Raji (cell line): Measurements from ENCODE around the gene LCE3E.

ENCODE experiments used
- POLR2A ChIP-seq: IDR thresholded peaks from 2 replicates; pipeline ENCODE4 v1.6.1; 2011; ENCODE audit warnings: low read depth, low read length, control low read depth; ENCODE audit not compliant: insufficient read depth

Gene LCE3E, protein sequence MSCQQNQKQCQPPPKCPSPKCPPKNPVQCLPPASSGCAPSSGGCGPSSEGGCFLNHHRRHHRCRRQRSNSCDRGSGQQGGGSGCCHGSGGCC

DNA sequence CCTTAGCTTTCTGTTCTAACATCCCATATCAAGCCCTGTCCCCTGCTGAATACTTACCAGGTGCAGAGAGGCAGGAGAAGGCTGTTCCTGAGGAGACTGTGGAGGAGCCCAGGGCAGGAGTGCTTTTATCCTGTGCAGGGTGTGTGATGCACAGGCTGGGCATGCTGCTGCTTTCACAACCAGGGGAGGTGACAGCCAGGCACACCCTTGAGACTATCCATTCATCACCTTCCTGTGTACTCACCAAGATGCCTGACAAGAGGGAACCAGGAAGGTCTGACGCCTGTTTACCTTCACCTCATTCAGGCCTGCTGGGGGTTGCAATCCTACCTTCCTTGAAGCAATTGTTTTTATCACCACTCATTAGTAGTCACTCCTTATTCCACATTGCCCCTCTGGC is at the start of gene LCE3E:
Gene LCE3E, minus strand, starts transcription at position 100 of the 400 bp plus-strand sequence. CDS start 572 bp downstream, outside the sequence.
- no peak for TF ChIP-seq POLR2A

DNA sequence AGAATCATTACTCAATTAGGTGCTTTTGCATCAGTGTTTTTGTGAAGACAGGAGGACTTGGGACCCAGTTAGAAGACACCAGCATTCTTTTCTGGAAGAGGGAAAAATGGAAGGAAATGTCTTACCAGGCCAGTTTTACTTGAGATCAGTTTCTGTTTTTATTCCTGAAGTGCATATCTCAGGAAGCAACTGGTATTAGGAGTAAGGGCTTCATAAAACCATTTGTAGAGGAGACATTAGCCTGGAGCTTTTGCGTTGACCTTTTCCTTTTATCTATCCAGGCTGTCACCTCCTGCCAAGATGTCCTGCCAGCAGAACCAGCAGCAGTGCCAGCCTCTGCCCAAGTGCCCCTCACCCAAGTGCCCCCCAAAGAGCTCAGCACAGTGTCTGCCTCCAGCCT is 46.9 kb upstream of the LCE3E start, which contains the start of gene LCE3B:
Gene LCE3B, plus strand, starts transcription at position 301 of the 400 bp plus-strand sequence. Its CDS starts 0 bp downstream, at position 301.
- TF ChIP-seq POLR2A, result no peak

DNA sequence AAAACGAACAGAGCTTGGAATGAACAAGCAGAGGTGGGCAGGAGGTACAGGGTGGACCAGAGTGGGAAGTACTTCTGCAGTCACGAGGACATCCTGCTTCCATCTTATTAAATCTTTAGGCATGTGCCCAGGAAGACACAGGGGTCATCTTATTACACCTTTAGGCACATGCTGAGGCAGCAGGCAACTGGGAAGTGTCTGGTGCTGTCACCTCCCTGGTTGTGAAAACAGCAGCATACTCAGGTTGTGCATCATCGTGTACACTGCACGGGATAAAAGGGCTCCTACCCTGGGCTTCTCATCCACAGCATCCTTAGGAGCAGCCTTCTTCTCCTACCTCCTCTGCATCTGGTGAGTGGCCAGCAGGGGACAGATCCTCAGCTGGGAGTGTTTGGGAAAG is 33.4 kb upstream of the LCE3E start, which contains the start of gene LCE3C:
Gene LCE3C, plus strand, starts transcription at position 301 of the 400 bp plus-strand sequence. CDS start 498 bp downstream, outside the sequence.
- TF ChIP-seq POLR2A, result no peak

DNA sequence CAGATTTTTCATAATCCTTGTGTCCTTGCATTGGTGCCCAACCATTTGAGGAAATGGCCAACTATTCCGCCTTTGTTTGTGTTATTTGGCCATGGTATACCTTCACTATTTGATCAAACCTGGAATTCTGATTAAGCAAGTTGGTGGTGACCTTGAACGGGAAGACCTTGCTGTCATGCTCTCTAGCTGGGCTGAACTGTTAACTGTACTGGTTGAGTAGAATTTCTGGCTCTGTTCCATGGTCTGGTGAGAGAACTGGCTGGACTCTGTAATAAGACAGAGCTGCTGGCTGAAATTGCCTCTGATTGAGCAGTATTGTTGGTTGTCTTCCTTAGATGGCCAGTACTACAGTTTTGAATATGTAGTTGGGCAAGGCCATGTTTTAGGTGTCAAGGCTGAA is 30.4 kb upstream of the LCE3E start:
- no peak for TF ChIP-seq POLR2A

DNA sequence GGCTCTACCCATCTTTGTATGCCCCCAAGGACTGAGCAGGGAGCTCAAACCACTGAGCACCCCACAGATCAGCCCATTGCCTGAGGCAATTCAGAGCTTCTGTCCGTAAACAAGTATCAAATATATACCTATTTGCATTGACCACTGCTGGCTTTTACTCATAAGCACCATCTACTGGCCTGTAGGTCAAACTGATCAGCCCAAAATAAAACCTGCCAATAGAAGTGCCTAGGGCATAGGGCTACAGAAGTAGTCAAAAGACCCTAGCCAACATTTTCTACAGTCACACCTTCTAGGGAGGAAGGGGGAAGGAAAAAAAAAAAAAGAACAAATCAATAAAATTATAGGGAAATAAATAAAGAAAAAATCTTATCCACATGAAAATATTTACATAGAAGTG is 19.0 kb upstream of the LCE3E start:
- no peak for TF ChIP-seq POLR2A

DNA sequence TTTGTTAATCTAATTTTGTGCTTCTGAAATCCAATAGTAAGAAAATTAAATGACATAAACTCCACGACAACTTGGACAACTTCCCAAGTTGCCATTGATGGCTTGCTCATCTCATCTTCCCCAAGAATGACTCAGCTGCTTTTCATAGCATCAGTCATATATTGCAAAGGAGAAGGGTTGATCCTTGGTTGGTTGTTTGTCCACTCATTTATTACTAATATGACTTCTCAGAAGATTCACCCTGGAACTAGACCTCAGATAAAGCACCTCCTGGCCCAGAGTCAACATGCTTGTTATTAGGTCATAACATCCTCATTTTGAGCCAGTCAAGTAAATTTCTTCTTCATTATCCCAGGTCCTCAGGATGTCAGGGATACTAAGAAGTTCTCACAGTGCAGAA is 16.1 kb upstream of the LCE3E start:
- TF ChIP-seq POLR2A, result no peak

DNA sequence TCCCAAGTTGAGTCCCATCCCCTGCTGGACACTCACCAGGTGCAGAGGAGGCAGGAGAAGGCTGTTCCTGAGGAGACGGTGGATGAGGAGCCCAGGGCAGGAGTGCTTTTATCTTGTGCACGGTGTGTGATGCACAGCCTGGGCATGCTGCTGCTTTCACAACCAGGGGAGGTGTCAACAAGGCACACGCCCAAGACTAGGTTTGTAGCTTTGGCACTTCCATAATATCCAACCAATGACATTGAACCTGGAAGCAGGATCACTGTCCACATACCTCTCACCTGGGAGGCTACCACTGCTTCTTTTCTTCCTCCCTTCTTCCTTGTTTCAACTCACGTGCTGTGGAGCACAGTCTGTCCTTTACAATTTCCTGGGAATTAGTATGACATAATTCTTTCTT is 13.9 kb upstream of the LCE3E start, which contains the start of gene LCE3D:
Gene LCE3D, minus strand, starts transcription at position 84 of the 400 bp plus-strand sequence. CDS start 580 bp downstream, outside the sequence.
- TF ChIP-seq POLR2A, result no peak

DNA sequence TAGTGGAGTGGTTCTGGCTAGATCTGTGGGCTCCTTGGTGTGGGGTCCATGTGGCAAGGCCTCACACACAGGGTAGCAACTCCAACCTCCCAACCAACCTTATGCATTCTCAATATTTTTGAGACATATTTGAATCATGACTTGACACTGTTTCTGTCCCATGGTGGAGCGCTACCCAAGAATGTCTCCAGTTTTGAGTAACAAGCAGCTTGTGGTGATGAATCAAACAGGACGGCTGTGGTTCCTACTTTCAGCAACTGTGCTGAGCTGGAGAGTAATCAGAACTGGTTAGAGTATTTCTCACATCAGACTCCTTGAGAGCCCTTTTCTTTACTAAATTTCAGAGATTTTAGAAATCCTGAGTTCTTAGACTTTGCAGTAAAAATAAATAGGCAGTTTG is 10.6 kb upstream of the LCE3E start:
- no peak for TF ChIP-seq POLR2A

DNA sequence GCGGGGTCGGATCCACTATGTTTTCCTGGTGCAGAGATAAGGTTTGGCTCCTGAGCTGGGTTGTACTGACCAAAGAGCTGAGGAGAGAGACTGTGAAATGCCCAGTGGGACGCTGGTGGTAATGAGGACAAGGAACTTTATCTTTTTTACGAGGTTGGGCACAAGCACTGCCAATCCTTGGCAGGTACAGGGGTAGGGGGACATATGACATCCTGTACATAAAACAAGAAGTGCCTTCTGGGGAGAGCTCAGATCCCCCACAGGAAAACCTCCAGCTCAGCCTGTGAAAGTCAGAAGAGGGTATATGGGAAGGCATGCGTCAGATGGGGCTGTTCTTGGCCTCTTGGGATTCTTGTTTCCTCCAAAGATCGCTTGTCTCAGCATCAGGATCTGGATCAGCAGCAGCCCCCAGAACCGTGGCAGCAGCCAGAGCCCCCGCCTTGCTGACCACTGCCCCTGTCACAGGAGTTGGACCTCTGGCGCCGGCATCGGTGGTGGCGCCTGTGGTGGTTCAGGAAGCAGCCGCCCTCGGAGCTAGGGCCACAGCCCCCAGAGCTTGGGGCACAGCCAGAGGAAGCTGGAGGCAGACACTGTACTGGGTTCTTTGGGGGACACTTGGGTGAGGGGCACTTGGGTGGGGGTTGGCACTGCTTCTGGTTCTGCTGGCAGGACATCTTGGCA is 905 bp downstream of the LCE3E start:
- TF ChIP-seq POLR2A, result no peak

DNA sequence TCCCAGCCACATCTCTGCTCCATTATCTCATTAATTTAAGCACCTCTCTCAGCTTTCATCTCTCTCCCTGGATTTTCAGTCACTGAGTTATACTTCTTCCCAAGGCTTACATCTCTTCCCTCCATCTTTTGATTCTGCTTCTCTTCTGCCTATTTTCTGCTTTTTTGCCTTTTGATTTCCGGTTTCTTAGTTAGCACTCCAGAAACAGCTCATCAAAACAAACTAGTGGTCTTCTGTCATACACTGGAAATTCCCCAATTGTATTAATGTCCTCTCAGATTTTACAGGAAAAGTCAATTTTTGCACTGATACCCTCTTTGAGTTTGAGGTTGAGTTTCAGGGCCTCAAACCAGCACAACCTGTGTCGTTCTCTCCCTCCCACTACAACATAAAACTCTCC is 1.5 kb downstream of the LCE3E start:
- TF ChIP-seq POLR2A, result no peak

DNA sequence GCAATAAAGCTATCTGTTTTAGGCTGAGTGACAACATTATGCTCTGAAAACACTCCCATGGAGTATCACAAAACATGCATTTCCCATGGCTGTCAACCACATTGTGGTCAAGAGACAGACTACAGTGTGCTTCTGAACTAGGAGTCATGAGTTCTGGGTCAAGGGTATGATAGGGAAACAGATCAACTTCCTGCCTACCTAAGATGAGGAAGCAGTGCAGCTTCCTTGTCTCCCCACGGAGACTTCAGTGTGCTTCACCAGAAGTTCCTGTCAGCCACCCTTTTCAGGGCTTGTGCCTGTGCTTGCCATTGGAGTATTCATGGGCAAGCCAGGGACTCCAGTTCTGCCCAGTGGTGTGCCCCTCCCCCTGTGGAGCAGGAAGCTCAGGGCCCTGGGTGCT is 19.9 kb downstream of the LCE3E start:
- no peak for TF ChIP-seq POLR2A

DNA sequence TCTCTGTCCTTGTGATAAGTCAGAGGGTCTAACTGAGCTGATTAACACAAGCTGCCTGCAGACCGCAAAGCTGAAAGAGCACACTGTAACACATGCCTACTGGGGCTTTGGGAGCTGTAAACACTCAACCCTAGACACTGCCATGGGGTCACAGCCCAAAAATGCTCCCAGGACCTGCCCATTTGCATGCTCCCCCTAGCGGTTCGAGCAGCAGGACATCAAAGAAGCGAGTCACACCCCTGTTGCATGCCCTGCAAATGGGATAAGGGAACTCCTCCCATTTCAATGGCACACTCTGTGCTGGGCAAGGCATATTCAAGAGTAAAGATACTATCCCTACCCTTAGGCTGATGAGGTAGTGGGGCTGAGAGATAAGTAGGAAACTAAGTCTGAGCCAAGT is 22.8 kb downstream of the LCE3E start:
- TF ChIP-seq POLR2A, result no peak

DNA sequence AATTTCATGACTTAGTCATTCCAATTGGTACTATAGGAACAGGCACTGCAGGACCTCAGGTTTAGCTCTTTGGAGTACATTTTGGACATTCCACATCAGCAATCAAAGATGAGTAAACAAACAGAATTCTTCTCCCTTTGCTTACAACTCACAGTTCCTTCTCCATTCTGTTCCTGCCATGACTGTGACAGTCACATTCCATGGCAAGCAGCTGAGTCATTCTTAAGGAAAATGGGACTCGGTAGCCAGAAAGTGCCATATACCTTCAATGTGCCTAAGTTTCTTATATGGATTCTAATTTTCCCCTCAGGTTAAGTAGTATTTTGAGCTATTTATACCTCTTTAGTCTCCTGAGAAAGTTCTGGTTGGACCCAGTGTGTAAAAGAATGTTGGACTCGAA is 26.7 kb downstream of the LCE3E start:
- TF ChIP-seq POLR2A, result no peak

DNA sequence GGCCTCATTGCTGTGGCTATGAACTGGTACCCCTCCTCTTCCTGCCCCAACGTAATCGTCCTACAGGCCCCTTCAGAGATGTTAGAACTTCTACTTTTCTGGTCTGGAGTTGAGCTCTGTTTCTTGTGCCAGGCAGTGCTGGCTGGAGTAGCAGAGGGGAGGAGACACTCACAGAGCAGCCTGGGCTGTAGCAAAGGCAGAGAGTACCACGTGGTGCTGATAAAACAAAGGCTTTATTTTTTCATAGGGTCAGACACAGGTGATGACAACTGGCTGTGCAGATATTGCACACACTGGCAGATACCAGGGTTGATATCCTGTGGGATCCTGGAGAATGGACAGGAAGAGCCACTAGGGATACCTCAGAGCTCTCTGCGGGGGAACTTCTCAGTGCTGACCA is 29.1 kb downstream of the LCE3E start:
- no peak for TF ChIP-seq POLR2A

DNA sequence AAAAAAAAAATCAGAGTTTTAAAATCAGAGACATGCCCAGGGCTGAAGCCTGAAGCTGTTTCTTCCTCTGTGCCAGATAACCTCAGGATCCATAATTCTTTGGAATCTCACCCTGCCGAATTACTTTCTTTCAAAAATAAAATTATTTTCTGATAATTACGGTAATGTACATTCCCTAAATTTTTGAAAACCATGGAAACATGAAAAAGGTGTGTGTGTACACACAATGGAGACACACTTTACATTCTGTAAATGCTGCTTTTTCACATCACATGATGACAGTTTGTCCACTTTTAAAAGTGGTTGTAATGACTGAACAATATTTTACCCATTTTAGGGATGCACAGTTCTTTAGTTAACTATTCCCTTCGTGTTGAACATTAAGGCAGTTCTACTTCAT is 30.8 kb downstream of the LCE3E start:
- TF ChIP-seq POLR2A, result no peak

DNA sequence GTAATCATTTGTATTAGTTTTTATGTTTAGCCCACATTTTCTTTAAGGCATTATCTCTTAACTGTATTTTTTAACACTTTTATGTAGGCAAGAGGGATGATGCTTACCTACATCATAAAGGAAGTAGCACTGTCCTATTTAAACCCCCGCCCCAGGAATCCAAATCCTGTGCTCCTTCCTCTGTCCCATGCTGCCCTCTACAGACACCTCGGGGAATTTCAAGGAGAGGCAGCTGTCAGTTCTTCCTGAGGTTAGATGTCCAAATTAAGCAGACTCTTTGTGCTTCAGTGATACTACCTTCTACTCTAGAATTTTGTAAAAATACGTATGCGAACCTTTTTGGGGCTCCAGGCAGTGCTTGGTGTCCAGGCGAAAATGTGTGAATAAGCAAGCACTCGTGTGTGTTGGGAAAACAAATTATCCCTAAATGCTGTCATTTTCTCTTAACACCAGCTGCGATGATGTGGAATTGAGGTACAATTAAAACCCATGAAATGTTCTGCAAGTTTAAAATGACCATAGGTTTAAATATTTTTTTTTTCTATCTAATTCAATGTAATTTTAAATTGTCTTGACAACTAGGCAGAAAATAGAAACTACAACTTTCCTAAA is 33.1 kb downstream of the LCE3E start:
- TF ChIP-seq POLR2A, result no peak
